HG03060 (cell line): Measurements from ENCODE around the gene REM1.
A peak's percentile ranks its signal among the peaks of the same experiment; 100 is the strongest.
"Not testable (repeated sequence)": the region's sequence is repeated elsewhere in the genome, so short reads cannot be mapped to it uniquely, and the experiment has no call there.

Experiments
- ATAC-seq: cut with Tn5 transposase; IDR thresholded peaks from one replicate; pipeline ENCODE4 v1.9.1; 2021; ENCODE audit warnings: low read depth, moderate number of reproducible peaks; ENCODE audit not compliant: unreplicated experiment

REM1 gene, protein sequence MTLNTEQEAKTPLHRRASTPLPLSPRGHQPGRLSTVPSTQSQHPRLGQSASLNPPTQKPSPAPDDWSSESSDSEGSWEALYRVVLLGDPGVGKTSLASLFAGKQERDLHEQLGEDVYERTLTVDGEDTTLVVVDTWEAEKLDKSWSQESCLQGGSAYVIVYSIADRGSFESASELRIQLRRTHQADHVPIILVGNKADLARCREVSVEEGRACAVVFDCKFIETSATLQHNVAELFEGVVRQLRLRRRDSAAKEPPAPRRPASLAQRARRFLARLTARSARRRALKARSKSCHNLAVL

DNA sequence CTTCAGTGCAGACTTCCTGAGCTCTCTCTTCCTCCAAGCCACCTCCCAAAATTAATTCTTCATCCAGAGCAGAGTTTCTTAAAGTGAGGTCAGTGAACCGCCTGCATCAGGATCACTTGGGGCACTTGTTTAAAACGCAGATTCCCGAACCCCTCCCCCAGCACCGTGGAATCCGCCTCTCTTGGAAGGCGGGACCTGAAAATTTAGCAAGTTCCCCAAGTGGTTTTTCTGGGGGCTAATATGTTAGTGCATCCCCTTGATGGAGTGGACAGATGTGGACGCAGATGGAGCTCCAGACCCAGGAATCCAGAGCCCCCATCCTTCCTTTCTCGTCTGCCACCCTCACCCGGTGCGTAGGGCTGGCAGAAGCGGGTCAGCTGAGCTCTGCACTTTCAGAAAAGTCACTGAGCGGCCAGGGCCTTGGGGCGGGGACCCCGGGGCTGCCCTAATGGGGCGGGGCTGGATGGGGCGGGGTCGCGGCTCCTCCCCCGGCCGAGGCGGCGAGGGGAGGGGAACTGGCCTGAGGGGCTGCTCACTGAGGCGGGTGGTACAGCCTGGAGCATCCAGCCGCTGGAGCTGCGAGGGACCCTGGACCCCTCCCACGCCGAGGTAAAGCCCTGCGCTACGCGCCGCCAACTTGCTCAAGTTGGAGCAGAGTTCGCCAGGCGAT, at the start of gene REM1, which contains the start of gene DEFB124:
Gene REM1 (plus strand): TSS at position 531 of the 670 bp plus-strand sequence. CDS start 1,158 bp downstream, outside the sequence.
Gene DEFB124 (minus strand): TSS at position 370 of the 670 bp plus-strand sequence. CDS start 2,114 bp downstream, outside the sequence.
- no peak for ATAC-seq

DNA sequence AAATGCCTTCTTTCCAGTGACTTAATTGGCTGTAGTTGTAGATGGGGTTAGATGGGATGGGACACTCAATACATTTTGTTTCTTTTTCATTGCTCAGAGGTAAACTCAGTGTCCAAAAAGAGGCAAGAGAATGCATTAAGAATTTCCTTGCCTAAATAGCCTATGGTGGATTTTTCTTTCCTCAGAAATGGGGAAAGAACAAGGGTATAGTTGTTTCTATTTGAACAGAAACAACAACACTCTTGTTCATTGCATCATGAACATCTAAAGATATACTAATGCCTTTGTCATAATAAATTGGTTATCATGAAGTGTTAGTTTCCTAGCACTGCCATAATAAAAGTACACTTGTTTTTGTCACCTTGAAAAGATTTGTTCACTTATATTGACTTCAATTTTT, 49.3 kb upstream of the REM1 start:
- ATAC-seq: no peak

DNA sequence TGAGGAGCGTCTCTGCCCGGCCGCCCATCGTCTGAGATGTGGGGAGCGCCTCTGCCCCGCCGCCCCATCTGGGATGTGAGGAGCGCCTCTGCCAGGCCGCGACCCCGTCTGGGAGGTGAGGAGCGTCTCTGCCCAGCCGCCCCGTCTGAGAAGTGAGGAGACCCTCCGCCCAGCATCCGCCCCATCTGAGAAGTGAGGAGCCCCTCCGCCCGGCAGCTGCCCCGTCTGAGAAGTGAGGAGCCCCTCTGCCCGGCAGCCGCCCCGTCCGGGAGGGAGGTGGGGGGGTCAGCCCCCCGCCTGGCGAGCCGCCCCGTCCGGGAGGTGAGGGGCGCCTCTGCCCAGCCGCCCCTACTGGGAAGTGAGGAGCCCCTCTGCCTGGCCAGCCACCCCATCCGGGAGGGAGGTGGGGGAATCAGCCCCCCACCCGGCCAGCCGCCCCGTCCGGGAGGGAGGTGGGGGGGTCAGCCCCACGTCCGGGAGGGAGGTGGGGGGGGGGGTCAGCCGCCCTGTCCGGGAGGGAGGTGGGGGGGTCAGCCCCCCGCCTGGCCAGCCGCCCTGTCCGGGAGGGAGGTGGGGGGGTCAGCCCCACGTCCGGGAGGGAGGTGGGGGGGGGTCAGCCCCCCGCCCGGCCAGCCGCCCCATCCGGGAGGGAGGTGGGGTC, 48.1 kb upstream of the REM1 start:
- not testable (repeated sequence) for ATAC-seq

DNA sequence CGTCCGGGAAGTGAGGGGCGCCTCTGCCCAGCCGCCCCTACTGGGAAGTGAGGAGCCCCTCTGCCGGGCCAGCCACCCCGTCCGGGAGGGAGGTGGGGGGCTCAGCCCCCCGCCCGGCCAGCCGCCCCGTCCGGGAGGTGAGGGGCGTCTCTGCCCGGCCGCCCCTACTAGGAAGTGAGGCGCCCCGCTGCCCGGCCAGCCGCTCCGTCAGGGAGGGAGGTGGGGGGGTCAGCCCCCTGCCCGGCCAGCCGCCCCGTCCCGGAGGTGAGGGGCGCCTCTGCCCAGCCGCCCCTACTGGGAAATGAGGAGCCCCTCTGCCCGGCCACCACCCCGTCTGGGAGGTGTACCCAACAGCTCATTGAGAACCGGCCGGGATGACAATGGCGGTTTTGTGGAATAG, 47.5 kb upstream of the REM1 start:
- ATAC-seq: not testable (repeated sequence)

DNA sequence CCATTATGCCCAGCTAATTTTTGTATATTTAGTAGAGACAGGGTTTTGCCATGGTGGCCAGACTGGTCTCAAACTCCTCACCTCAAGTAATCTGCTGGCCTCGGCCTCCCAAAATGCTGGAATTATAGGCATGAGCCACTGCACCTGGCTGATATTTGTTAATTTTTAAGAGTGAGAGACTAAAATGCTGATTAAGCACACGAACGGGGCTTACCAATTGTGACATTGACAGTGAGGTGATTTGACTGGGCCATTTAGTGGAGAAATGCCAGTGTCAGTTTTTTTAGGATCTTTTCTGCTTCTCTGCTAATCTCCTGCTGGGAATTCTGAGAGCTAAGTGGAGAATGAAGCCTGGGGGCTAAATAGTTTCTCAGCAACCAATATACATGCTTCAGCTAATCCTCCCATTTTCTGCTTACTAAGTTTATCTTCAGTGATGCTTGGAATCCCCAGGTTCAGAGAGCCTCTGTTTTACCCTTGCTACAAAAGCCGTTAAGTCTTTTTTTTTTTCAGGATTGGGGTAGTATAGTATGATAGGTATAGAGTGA, 44.4 kb upstream of the REM1 start:
- ATAC-seq: no peak

DNA sequence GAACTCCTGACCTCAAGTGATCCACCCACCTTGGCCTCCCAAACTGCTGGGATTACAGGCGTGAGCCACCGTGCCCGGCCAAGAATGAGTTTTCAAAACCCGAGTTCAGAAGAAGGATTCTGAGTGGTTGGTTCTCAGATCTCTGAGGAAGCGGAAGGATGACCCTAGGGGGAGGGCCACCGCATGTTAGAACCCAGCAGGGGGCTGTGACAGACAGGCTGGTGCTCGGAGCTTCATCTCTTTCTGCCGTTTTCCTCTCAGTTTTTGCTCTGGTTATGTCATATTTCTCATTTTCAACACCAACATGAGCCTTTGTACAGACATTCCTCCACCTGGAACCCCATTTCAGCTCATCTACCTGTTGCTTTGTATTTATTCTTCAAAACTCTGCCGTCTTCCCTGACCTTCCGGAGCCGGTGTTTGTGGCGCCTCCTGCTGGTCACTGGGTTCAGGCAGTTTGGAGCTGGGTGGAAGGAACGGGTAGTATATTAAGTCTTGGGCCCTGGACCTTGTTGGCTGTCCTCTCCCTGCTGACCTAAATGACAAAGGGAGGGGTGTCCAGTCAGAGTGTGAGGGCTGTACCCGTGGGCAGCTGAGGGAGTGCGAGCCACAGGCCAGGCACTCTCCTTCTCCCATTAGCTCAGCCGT, 35.0 kb upstream of the REM1 start, which contains the start of gene DEFB123:
Gene DEFB123 (plus strand): TSS at position 621 of the 648 bp plus-strand sequence. CDS start 67 bp downstream, outside the sequence.
- ATAC-seq: no peak

DNA sequence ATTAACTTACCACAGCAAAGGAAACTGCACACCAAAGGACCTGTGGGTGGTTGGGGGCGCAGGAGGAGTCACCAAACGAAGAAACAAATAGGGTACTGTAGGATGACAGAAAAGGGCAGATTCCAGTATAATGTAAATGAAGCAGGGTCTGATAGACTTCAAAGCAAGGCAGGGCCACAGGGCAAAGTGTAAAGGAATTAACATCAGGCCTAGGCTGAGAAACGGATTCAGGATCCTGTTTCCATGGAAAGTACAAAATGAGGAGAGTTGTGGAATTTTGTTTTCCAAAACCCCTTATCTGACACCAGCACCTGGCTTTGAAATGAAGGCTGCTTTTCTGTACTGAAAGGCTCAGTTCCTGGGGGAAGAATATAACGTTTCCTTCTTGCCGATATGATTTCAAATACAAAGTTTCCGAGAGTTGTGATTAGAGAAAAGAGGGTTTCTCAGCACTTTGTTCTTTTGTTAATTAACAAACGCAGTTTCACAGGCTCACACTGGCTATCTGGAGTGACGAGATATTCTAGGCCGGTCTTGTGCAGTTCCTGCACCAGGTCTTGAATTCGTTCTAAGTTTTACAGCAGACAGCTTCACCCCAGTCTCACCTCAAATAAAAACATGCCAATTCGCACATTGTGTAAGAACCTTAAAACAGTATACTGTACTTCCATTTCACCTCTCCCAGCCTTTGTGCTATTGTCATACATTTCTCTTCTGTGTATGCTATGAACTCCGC, 28.8 kb upstream of the REM1 start:
- no peak for ATAC-seq

DNA sequence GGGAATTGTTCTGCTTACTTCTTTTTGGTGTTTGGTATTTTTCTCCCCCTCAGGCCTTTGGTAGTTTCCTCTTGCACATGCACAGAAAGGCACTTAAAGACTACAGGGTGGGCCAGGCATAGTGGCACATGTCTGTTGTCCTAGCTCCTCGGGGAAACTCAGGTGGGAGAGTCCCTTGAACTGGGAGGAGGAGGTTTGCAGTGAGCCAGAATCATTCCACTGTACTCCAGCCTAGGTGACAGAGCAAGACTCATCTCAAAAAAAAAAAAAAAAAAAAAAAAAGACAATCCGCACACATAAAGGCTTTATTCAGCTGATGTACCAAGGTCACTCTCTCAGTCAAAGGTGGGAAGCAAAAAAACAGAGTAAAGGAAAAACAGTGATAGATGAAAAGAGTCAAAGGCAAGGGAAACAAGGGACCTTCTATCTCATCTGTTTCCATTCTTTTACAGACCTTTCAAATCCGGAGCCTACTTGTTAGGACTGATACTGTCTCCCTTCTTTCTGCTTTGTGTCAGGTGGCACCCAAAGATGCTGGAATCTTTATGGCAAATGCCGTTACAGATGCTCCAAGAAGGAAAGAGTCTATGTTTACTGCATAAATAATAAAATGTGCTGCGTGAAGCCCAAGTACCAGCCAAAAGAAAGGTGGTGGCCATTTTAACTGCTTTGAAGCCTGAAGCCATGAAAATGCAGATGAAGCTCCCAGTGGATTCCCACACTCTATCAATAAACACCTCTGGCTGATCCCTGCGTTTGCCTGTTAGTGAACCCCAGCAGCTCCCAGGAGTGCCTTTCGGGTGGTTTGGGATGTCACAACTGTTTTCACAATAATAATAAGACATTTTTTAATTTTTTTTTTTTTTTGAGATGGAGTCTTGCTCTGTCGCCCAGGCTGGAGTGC, 25.3 kb upstream of the REM1 start:
- no peak for ATAC-seq

DNA sequence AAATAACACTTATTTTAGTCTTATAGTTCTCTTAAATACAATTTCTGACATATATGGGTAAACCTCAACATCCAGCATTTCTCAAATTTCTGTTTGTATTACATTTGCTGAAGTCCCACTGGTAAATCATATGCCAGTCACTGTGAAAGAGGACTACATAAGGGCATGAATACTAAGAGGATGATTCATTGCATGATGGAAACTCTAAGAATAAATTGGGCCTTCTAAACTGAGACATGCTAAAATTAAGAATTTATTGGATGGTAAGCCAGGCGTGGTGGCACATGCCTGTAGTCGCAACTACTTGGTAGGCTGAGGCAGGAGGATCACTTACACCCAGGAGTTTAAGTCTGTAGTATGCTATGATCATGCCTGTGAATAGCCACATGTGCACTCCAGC, 22.5 kb upstream of the REM1 start:
- ATAC-seq: no peak

DNA sequence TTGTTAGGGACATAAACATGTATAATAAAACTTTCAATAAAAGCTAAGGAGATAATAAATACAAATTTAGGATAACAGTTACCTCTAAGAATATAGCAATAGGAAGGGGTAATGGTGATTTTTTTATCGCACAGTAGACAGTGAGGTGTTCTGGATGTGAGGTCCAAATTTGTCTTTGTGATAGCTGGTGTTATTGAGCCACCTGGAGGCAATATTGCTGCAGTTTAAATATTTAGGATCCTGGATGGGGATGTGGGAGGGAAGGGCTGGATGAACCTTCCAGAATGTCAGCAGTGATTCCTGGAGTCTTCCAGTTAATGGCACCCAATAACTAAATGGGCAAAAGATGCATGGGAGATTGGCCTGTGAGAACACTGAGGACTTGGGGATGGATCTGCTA, 20.7 kb upstream of the REM1 start:
- ATAC-seq: no peak

DNA sequence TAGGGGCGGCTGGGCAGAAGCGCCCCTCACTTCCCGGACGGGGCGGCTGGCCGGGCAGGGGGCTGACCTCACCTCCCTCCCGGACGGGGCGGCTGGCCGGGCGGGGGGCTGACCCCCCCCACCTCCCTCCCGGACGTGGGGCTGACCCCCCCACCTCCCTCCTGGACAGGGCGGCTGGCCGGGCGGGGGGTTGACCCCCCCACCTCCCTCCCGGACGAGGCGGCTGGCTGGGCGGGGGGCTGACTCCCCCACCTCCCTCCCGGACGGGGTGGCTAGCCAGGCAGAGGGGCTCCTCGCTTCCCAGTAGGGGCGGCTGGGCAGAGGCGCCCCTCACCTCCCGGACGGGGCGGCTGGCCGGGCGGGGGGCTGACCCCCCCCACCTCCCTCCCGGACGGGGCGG, 4.1 kb upstream of the REM1 start:
- not testable (repeated sequence) for ATAC-seq

DNA sequence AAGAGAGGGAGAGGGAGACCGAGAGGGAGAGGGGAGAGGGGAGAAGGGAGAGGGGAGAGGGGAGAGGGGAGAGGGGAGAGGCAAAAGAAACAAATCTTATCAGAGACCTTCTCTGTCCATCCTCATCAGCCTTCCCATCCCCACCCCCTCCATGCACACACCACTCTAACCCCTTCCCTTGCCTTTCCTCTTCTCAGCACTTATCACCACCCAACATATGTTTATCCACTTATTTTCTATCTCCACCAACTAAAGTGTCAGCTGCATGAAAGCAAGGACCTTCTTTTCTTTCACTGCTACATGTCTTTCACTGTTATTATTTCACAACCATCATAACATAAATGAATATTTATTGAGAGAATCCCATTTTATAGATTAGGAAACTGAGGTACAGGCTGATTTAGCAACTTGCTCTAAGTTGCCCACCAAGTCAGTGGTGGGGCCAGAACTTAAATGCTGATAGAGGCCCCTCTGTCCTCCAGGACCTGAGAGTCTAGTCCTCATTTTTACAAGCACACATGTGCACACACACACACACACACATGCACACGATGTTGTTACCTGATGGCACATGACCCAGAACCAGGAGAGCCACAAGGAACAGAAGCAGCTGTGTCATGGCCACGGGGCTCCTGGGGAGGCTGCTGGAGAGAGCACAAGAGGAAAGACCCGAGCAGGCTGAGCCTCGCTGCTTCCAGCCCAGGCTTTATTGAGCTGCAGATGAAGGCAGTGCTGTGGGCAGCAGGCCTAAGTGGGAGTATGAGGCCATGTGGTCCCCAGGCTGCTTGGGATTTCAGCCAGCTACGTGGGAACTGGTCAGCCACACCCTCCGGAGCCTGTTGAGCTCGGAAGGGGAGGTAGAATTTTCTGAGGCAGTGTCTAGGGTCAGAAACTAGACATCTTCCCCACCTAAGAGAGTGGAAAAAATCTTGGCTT, 2.4 kb upstream of the REM1 start:
- ATAC-seq: no peak

DNA sequence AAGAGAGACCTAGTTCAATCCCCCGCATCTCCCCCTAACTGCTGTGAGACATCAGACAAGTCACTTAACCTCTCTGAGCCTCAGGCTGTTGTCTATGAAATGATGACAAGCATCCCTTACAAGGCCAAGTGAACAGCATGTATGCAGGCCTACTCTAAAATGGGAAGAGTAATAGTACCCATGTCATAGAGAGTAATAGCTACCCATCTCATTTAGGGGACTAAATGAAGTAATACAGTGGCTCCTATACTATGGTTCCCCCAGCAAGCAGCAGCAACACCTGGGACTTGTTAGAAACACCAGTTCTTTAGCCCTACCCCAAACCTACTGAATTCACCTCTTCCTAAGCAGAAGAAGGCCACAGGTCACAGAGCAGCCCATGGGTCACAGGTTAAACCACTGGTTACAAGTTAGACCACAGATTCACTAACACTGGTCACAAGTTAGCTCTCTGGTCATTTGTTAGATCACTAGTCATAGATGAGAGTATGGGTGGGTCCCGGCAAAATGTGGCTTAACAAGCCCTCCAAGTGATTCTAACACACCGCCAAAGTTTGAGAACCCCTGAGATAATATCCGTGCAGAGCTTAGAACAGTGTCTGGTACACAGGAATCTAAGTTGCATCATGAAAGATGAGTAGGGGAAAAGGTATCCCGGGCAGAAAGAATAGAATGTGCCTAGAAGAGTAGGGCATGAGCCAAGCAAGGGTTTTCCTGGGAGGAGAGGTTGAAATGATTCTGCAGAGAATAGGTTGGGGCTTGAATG, 1.6 kb upstream of the REM1 start:
- ATAC-seq: peak; percentile 33

DNA sequence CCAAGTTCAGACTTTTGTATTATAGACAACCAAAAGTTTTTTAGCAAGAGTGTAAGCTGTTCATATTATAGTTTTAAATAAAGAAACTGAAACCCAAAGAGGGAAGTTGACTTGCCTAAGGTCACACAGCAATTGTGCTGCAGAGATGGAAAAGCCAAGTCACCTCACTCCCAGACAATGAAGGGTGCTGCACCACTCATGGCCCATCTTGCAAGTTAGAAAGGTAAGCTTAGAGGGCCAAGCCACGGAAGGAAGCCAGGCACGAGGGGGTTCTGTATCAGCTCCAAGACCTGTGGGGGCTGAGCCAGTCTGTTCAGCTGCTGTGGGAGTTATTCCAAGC, 1.0 kb upstream of the REM1 start:
- peak; percentile 77 for ATAC-seq

DNA sequence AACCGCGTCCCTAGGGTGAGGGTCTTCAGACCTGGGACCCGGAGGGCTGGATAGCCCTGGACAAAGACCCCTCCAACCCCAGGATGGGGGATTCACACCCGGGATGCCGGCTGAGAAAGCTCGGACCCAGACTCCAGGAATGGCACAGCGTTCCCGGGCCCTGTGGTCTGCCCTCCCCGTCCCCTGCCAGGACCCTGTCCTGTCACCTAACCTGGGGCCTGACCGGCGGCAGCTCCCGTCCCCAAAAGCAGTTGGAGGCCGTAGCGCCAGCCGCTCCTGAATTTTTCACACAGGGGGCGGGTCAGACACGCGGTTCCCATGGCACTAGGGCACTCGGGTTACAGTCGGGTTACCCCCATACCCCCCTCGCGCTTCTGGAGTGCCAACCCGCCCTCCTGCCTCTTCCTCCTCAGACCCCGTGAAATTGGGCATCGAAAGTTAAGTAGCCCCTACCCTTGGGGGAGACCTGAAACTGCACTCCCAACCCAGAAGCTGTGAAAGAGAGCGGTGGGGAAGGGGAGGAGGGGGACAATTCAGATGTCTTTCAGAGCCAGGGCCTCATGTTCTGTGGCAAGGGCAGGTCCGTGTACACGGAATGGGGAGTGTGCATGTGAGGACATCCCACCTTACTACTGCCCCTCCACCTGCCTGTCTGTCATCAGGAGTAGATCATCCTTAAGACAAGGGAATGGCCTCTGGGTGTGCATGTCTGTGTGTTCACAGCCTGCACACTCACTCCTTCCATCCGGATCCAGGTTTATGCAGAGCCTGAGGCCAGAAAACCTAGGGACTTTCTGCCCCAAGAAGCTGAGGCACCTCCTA, 595 bp downstream of the REM1 start:
- ATAC-seq: no peak

DNA sequence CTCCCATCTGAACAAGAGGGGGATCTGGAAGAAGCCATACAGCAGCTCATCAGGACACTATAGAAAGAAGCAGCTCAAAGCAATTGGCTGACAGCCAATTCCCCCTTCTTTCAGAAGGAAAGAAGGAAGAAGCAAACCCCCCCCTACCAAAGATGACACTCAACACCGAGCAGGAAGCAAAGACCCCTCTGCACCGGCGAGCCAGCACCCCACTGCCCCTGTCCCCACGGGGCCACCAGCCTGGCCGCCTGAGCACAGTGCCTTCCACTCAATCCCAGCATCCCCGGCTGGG, 1.2 kb downstream of the REM1 start:
- ATAC-seq: no peak
